HTR-8/SVneo (cell line): ENCODE data around the gene FMN2.
"Not testable (repeated sequence)": the region's sequence is repeated elsewhere in the genome, so short reads cannot be mapped to it uniquely, and the experiment has no call there.

Source experiments
- DNase-seq: peaks from one replicate; pipeline ENCODE4 v3.0.0; 2011; ENCODE audit warnings: low spot score, mixed read lengths; ENCODE audit not compliant: insufficient read length
- FAIRE-seq: peaks from 2 replicates; lab custom pipeline; 2011; peaks lifted over from hg19 to GRCh38; lab: Jason Lieb, UNC

FMN2 gene

GRCh38 chr1:240239309-240239708 lies 147.6 kb downstream of the FMN2 start:
- no peak for FAIRE-seq
- DNase-seq: no peak

- no peak for FAIRE-seq
- DNase-seq: no peak
Observed at GRCh38 chr1:240241278-240241677, 149.6 kb downstream of the FMN2 start.

- peak; percentile 85 for FAIRE-seq
- DNase-seq: peak; percentile 66
Observed at GRCh38 chr1:240242601-240243144, 151.0 kb downstream of the FMN2 start.

GRCh38 chr1:240244968-240245628 lies 153.4 kb downstream of the FMN2 start:
- peak; percentile 23 for FAIRE-seq

GRCh38 chr1:240245629-240246020 lies 153.9 kb downstream of the FMN2 start:
- DNase-seq (no peak), FAIRE-seq (no peak)

More at GRCh38 chr1:240244968-240245628, 153.4 kb downstream of the FMN2 start:
- no peak for DNase-seq

GRCh38 chr1:240247899-240248298 lies 156.2 kb downstream of the FMN2 start:
- DNase-seq (no peak), FAIRE-seq (no peak)

- no peak for DNase-seq
- FAIRE-seq: no peak
Observed at GRCh38 chr1:240254006-240254405, 162.3 kb downstream of the FMN2 start.

- FAIRE-seq: no peak
- DNase-seq: no peak
Observed at GRCh38 chr1:240254778-240255291, 163.2 kb downstream of the FMN2 start.

- DNase-seq (no peak), FAIRE-seq (no peak)
Observed at GRCh38 chr1:240255922-240256321, 164.2 kb downstream of the FMN2 start.

GRCh38 chr1:240256836-240257503 lies 165.3 kb downstream of the FMN2 start:
- DNase-seq: no peak
- FAIRE-seq: no peak

GRCh38 chr1:240258910-240259309 lies 167.2 kb downstream of the FMN2 start:
- FAIRE-seq: no peak
- DNase-seq: no peak

- not testable (repeated sequence) for DNase-seq, FAIRE-seq
Observed at GRCh38 chr1:240264494-240264893, 172.8 kb downstream of the FMN2 start.

GRCh38 chr1:240271081-240271480 lies 179.4 kb downstream of the FMN2 start:
- no peak for FAIRE-seq
- DNase-seq: no peak

GRCh38 chr1:240274569-240274968 lies 182.9 kb downstream of the FMN2 start:
- DNase-seq (no peak), FAIRE-seq (no peak)

GRCh38 chr1:240275219-240275618 lies 183.5 kb downstream of the FMN2 start:
- not testable (repeated sequence) for DNase-seq, FAIRE-seq

GRCh38 chr1:240278082-240278481 lies 186.4 kb downstream of the FMN2 start:
- no peak for DNase-seq
- no peak for FAIRE-seq

GRCh38 chr1:240280560-240281322 lies 189.1 kb downstream of the FMN2 start:
- FAIRE-seq (no peak), DNase-seq (no peak)

GRCh38 chr1:240282061-240282830 lies 190.6 kb downstream of the FMN2 start:
- FAIRE-seq: no peak
- no peak for DNase-seq

- DNase-seq (no peak), FAIRE-seq (peak; percentile 16)
Observed at GRCh38 chr1:240284656-240285414, 193.2 kb downstream of the FMN2 start.
